AG04450 (cell line): ENCODE results near the gene CHRND. TPM values are rescaled to one million over a fixed set of nuclear protein-coding genes. Genes with fewer than 3 reads are reported as not detected.

Experiments
- CTCF ChIA-PET: fragments of 300-600, 350-600 bp; formaldehyde crosslinking; extraction: SDS; loops from one replicate; lab custom pipeline; 2022; ENCODE audit warnings: antibody characterized with exemption, inconsistent platforms; lab: Charles Lee
- POLR2A ChIA-PET: fragments of 350-600 bp; formaldehyde crosslinking; extraction: SDS; loops from one replicate; lab custom pipeline; 2021; ENCODE audit warnings: antibody characterized with exemption, inconsistent platforms; lab: Yijun Ruan, JAX
- DNase-seq: peaks from one replicate; pipeline ENCODE4 v3.0.0-alpha.2; 2011; ENCODE audit warnings: low read depth, low spot score
- H3K27ac ChIP-seq: one replicate; pipeline ENCODE4 v1.5.1; 2012; ENCODE audit warnings: low read depth, low read length, control low read depth
- H3K27me3 ChIP-seq: one replicate; pipeline ENCODE4 v1.6.0; 2012; ENCODE audit warnings: low read length; ENCODE audit not compliant: control insufficient read depth, insufficient read depth
- H3K4me3 ChIP-seq: 2 replicates; pipeline ENCODE4 v1.5.1; 2011; ENCODE audit warnings: mild to moderate bottlenecking, low read depth, low read length, control low read depth
- H3K9me3 ChIP-seq: 2 replicates; pipeline ENCODE4 v1.5.1; 2012; ENCODE audit warnings: low read length; ENCODE audit not compliant: control insufficient read depth, insufficient read depth
- CTCF ChIP-seq: IDR thresholded peaks from 2 replicates; pipeline ENCODE4 v1.5.1; 2011; ENCODE audit warnings: low read depth, low read length, control low read depth, inconsistent platforms
- polyA minus RNA-seq: library from RNA; depleted of rRNA, polyadenylated mRNA; stranded (reverse); fragments of >200 nt; gene quantifications from 2 replicates; pipeline ENCODE4 v1.2.3, GENCODE V29; 2011; rRNA and poly(A)+ RNA removed
- polyA plus RNA-seq: library from polyadenylated mRNA; depleted of rRNA; stranded (reverse); fragments of >200 nt; gene quantifications from 2 replicates; pipeline ENCODE4 v1.2.3, GENCODE V29; 2011; rRNA removed

Gene CHRND
- polyA plus RNA-seq (not detected in 2 replicates), polyA minus RNA-seq (0.05 TPM in 1 of 2 replicates, not detected in the other)

DNA sequence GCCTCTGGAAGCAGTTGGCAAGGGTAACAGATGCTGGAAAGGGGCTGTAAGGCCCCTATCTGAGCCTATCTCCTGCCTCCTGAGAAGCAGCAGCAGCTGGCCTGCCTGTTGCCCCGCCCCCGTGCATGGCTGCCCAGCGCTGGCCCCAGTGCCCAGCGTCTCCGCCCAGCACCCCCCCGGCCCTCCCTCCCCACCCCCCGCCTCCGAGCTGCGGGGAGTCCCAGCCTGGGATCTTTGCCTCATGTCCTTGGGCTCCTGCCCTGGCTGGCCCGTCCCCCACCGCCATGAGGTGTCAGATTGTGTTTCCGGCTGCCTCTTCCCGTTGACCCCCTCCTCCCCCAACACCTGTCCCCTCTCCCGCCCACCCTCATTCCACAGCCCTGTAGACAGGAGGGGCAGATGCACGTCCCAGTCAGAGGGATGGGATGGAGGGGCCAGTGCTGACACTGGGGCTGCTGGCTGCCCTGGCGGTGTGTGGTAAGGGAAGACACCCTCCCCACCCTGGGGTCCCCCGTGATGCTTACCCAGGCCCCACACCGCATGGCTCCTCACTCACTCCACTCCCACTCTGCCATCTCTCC is at the start of gene CHRND:
Gene CHRND (plus strand): TSS at position 370 of the 581 bp plus-strand sequence. CDS start 56 bp downstream, at position 426.
- TF ChIP-seq CTCF: no peak
- H3K27ac ChIP-seq: no peak within 1 kb of the TSS
- ChIA-PET CTCF (interaction anchor here (0.6 kb wide), 1 partner anchor 64 kb away, joined by 4 read pairs; no protein-coding TSS in a partner anchor), POLR2A (no interaction called here)
- H3K9me3 ChIP-seq: no peaks in the 10 kb centered on the region
- no peak for DNase-seq
- H3K4me3 ChIP-seq: no peak within 1 kb of the TSS
- peaks cover 40% of the 10 kb centered on the region for H3K27me3 ChIP-seq

GRCh38 chr2:232476791-232477190 is 49.2 kb upstream of the CHRND start:
- H3K27me3 ChIP-seq: peaks cover 39% of the 10 kb centered on the region
- TF ChIP-seq CTCF: no peak
- H3K9me3 ChIP-seq: no peaks in the 10 kb centered on the region; the same call in 1 of the 2 replicates
- DNase-seq: no peak
- ChIA-PET CTCF (no interaction called here), POLR2A (no interaction called here)
- H3K27ac ChIP-seq: no peak overlapping the region
- H3K4me3 ChIP-seq: no peak overlapping the region

DNA sequence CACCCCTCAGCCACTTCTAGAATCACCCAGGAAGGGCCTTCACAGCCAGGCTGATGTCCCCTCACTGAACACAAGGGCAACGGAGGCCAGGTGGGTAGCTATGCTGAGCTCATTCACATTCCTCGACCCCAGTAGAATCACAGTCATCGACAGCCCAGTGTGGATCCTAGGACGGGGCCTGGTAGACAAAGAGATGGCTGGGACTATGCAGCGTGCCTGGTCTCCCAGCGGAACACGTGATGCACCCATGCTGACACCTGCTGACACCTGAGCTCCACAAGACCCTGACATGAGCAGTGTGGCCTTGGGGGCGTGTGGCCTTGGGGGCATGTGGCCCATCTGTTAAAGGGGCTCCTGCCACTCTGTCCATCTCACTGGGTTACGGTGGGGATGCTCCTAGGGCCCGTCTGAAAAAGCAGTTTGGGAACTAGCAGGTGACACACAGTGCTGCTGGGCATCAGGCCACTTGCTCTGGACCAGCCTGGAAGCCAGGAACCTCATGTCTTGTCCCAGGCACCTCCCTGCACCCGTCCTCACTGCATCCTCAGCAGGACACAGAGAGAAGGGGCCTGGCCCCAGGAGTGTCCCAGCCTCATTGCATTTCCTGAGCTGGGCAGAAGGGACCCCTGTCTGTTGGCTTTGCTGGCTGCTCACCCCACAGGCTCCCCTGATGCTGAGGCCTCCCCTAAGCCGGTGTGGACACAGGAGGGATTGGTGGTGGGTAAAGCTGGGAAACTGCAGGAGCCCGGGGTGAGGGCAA is 48.0 kb upstream of the CHRND start:
- Histone ChIP-seq H3K27ac (no peak overlapping the region), H3K4me3 (no peak overlapping the region), H3K27me3 (peaks cover 43% of the 10 kb centered on the region), H3K9me3 (no peaks in the 10 kb centered on the region; the same call in 1 of the 2 replicates)
- ChIA-PET POLR2A (interaction anchor here (0.6 kb wide), 1 partner anchor 15 kb away, joined by 3 read pairs; no protein-coding TSS in a partner anchor), CTCF (no interaction called here)
- no peak for DNase-seq
- no peak for TF ChIP-seq CTCF

- Histone ChIP-seq H3K27me3 (peaks cover 38% of the 10 kb centered on the region), H3K9me3 (no peaks in the 10 kb centered on the region; the same call in 1 of the 2 replicates), H3K4me3 (no peak overlapping the region), H3K27ac (no peak overlapping the region)
- no peak for DNase-seq
- ChIA-PET CTCF (no interaction called here), POLR2A (interaction anchor here (0.6 kb wide), 1 partner anchor 16 kb away, joined by 3 read pairs; no protein-coding TSS in a partner anchor)
- TF ChIP-seq CTCF: no peak
Measured at GRCh38 chr2:232478571-232479340, 47.2 kb upstream of the CHRND start.
